ENCODE data around the gene LRRC28. TPM values are rescaled to one million over a fixed set of nuclear protein-coding genes. Genes with fewer than 3 reads are reported as not detected.

LRRC28 gene
- total RNA-seq, 1 donor = 27.6 TPM

DNA sequence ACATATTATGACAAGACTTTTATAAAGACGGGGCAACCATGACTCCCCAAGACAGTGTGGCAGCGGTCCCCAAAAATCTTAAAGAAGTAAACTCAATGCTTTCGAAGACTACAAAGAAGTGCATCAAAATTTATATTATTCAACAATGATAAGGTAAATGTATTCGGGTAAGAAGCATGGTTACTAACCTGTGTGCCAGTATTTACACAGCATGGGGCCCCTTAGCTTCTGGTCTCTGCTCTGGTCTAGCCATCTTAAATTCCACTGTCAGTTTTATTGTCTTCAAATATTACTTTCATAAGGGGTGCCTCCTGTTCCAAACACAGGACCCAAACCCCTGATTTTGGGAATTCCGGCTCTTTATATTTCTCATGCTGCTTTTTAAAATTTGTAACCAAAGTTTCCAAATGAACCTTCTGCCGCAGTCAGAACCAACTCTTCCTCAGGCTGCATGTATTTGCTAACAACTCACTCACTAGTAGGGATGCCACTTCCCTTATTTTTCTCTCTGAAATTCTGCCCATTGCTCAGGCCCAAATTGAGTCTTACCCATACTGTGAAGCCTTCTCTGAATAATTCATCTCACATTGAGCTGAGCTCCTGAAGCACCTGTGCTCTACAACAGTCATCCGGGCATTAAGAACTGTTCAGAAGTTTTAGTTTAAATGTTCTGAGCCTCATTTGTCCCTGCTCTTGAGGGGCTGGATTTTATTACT lies 3.1 kb upstream of the LRRC28 start:
- TF ChIP-seq CTCF (IDR thresholded peaks at IDR 0.05; ENCODE audit: insufficient read depth, low read depth, low read length) = no peak
- peak overlapping the region; percentile 95 for H3K4me3 ChIP-seq (ENCODE audit: low read depth, low read length)
- DNase-seq (ENCODE audit: low read depth) = no peak

GRCh38 chr15:99249270-99249841 lies 1.9 kb upstream of the LRRC28 start, which contains the start of gene TTC23:
Gene TTC23, minus strand, starts transcription at chr15:99249581. Its CDS starts 20,869 bp downstream, at chr15:99228712.
- TF ChIP-seq CTCF (IDR thresholded peaks at IDR 0.05; ENCODE audit: insufficient read depth, low read depth, low read length) = no peak
- peak within 1 kb of the TSS; percentile 95 for H3K4me3 ChIP-seq (ENCODE audit: low read depth, low read length)
- DNase-seq (ENCODE audit: low read depth) = peak; percentile 92

DNA sequence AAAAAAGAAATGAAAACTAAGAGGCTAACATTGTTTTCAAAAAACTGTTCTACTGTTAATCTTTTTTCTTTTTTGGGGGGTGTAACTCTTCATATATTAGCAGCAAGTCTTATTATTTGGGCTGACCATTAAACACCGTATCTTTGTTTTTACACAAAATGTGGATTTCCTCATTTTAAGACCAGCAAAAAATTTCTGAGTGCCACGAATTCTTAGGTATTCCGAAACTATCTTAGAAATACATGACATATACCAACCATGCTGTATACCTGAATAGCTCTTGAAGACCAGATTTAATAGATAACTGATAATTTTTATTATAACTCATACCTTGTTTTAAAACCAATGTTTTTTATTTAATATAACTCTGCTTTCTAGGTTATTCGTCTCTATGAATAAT lies 1.3 kb upstream of the LRRC28 start:
- H3K4me3 ChIP-seq (ENCODE audit: low read depth, low read length) = peak overlapping the region; percentile 95
- DNase-seq (ENCODE audit: low read depth) = no peak
- no peak for TF ChIP-seq CTCF (IDR thresholded peaks at IDR 0.05; ENCODE audit: insufficient read depth, low read depth, low read length)

GRCh38 chr15:99250494-99250856 lies 806 bp upstream of the LRRC28 start:
- DNase-seq (ENCODE audit: low read depth) = no peak
- peak overlapping the region; percentile 95 for H3K4me3 ChIP-seq (ENCODE audit: low read depth, low read length)
- TF ChIP-seq CTCF (IDR thresholded peaks at IDR 0.05; ENCODE audit: insufficient read depth, low read depth, low read length) = no peak

DNA sequence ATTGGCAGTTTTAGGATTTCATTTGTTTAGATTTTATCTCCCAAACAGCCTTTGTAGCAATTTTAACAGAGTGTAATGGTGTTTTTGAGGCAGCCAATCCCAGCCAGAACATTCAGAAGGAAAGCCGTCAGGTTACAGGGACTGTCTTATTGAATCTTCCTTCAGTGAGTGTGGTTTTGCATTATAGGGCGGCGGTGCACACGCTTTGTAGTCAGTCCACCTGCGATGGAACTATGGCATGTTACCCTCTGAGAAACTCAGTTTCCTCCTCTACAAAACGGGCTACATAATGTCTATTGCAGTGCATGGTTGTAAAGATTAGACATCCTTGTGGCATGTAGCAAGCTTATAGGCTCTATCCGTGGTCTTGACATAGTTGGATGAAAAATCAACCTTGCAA lies 1.0 kb downstream of the LRRC28 start:
- H3K4me3 ChIP-seq (ENCODE audit: low read depth, low read length) = peak overlapping the region; percentile 81
- no peak for DNase-seq (ENCODE audit: low read depth)
- no peak for TF ChIP-seq CTCF (IDR thresholded peaks at IDR 0.05; ENCODE audit: insufficient read depth, low read depth, low read length)

DNA sequence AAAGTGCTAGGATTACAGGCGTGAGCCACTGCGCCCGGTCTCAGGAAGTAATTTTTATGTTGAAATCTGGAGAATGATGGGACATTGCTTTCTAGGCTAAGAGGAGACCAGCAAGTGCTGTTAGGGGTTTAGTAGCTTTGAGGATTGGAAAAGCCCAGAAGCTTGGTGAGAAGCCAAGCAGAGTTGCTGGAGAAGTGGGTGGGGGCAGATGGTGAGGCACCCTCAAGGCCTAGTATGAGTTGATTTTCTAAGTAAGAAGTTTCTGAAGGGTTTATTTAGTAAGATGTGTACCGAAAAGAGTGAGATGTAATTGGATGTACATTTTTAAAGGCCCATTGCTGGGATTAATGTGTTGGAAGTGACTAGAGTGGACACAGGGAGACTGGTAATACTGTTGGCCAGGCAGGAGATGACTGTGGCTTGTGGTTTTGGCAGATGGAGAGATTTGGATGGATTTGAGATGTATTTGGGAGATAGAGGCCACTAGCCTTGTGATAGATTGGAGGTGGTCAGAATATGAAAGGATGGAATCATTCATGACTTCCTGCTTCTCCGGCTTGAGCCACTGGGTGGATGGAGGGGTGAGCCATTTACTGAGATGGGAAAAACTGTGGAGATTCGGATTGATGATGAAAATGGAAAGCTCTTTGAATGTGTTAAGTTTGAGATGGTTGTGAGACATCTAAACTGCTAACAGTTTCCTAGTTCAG lies 2.3 kb downstream of the LRRC28 start:
- TF ChIP-seq CTCF (IDR thresholded peaks at IDR 0.05; ENCODE audit: insufficient read depth, low read depth, low read length) = peak; percentile 6
- no peak overlapping the region for H3K4me3 ChIP-seq (ENCODE audit: low read depth, low read length)
- DNase-seq (ENCODE audit: low read depth) = peak; percentile 43
